Measurements from ENCODE around the gene HMBS.
"Not testable (repeated sequence)": the region's sequence is repeated elsewhere in the genome, so short reads cannot be mapped to it uniquely, and the experiment has no call there.

HMBS gene

GRCh38 chr11:119051440-119052162, 33.1 kb upstream of the HMBS start:
- Histone ChIP-seq H3K4me3 (ENCODE audit: extremely low read depth, insufficient read depth, low read length, poor library complexity, severe bottlenecking) (no peak overlapping the region), H3K9me3 (ENCODE audit: control insufficient read depth, low read length) (no peaks in the 10 kb centered on the region), H3K36me3 (ENCODE audit: control insufficient read depth, insufficient read depth, low read length) (peaks cover 91% of the 10 kb centered on the region), H3K27ac (ENCODE audit: low read depth, low read length, severe bottlenecking) (no peak overlapping the region), H3K4me1 (ENCODE audit: control insufficient read depth, insufficient read depth, low read length, poor library complexity, severe bottlenecking) (peaks cover 10% of the 10 kb centered on the region)
- 93 to 94% methylated on average over 12 to 13 of the region's 17 CpGs for WGBS, 2 experiments (ENCODE audit: insufficient coverage in 2 of 2)

GRCh38 chr11:119052163-119052814, 32.4 kb upstream of the HMBS start:
- H3K4me3 ChIP-seq (ENCODE audit: extremely low read depth, insufficient read depth, low read length, poor library complexity, severe bottlenecking) = no peak overlapping the region
- no peaks in the 10 kb centered on the region for H3K9me3 ChIP-seq (ENCODE audit: control insufficient read depth, low read length)
- H3K36me3 ChIP-seq (ENCODE audit: control insufficient read depth, insufficient read depth, low read length) = peaks cover 85% of the 10 kb centered on the region
- H3K4me1 ChIP-seq (ENCODE audit: control insufficient read depth, insufficient read depth, low read length, poor library complexity, severe bottlenecking) = peaks cover 10% of the 10 kb centered on the region
- H3K27ac ChIP-seq (ENCODE audit: low read depth, low read length, severe bottlenecking) = no peak overlapping the region
- 93 to 99% methylated on average over 21 to 22 of the region's 23 CpGs for WGBS, 2 experiments (ENCODE audit: insufficient coverage in 2 of 2)

DNA sequence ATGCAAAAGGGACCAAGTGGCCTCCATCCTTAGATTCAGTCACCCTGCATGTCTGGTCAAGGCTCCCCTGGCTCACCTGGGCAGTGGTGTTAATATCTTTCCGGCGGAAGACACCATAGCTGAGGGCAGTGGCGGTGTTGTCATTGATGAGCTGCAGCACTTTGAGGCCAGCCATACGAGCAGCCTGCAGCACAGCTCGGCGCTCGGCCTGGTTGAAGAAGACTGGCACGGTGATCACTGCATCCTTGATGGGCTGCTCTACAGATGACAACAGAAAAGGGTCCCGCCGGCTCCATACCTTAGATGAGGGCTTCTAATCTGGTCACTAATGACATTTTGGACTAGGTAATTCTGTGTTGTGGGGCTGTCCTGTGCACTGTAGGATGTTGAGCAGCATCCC, 30.3 kb upstream of the HMBS start:
- H3K36me3 ChIP-seq (ENCODE audit: control insufficient read depth, insufficient read depth, low read length) = peaks cover 64% of the 10 kb centered on the region
- H3K4me3 ChIP-seq (ENCODE audit: extremely low read depth, insufficient read depth, low read length, poor library complexity, severe bottlenecking) = no peak overlapping the region
- H3K4me1 ChIP-seq (ENCODE audit: control insufficient read depth, insufficient read depth, low read length, poor library complexity, severe bottlenecking) = peaks cover 10% of the 10 kb centered on the region
- 97 to 98% methylated on average over 10 of the region's 10 CpGs for WGBS, 2 experiments (ENCODE audit: insufficient coverage in 2 of 2)
- no peaks in the 10 kb centered on the region for H3K9me3 ChIP-seq (ENCODE audit: control insufficient read depth, low read length)
- H3K27ac ChIP-seq (ENCODE audit: low read depth, low read length, severe bottlenecking) = no peak overlapping the region

- H3K9me3 ChIP-seq (ENCODE audit: control insufficient read depth, low read length) = no peaks in the 10 kb centered on the region
- WGBS, 2 experiments (ENCODE audit: insufficient coverage in 2 of 2) = 58 to 76% methylated on average over 4 to 5 of the region's 6 CpGs
- peaks cover 49% of the 10 kb centered on the region for H3K36me3 ChIP-seq (ENCODE audit: control insufficient read depth, insufficient read depth, low read length)
- H3K4me1 ChIP-seq (ENCODE audit: control insufficient read depth, insufficient read depth, low read length, poor library complexity, severe bottlenecking) = peaks cover 10% of the 10 kb centered on the region
- peak overlapping the region; percentile 98 for H3K4me3 ChIP-seq (ENCODE audit: extremely low read depth, insufficient read depth, low read length, poor library complexity, severe bottlenecking)
- peak overlapping the region; percentile 94 for H3K27ac ChIP-seq (ENCODE audit: low read depth, low read length, severe bottlenecking)
Observed at GRCh38 chr11:119055901-119056300, 28.8 kb upstream of the HMBS start.

DNA sequence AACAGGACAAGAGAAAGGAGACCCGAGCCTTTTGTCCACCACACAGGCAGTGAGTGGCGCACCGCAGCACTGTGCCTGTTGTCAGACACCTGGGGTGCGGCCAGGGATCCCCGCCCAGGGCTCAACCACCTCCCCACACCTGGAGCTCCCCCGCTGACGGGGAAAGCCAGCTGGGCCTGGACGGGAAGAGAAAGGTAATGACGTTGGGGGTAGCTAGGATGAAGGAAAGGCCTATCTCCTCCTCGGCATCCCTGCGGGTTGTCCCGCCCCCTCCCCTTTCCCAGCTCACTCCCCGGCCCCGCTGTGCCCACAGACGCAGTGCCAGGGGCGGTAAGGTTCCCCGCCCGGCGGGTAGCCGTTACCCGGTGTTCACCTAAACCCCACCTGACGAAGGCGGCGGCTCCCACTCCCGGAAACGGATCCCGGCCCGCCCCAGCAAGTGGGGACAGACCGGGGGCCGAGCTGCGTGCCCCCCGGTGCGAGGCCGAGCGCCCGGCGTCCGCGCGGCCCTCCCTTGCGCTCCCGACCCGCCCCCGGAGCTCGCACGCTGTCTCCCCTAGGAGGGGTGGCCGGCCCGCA, 28.2 kb upstream of the HMBS start:
- peaks cover 10% of the 10 kb centered on the region for H3K4me1 ChIP-seq (ENCODE audit: control insufficient read depth, insufficient read depth, low read length, poor library complexity, severe bottlenecking)
- no peaks in the 10 kb centered on the region for H3K9me3 ChIP-seq (ENCODE audit: control insufficient read depth, low read length)
- 0% methylated on average over 13 to 25 of the region's 48 CpGs for WGBS, 2 experiments (ENCODE audit: insufficient coverage in 2 of 2)
- peaks cover 43% of the 10 kb centered on the region for H3K36me3 ChIP-seq (ENCODE audit: control insufficient read depth, insufficient read depth, low read length)
- H3K27ac ChIP-seq (ENCODE audit: low read depth, low read length, severe bottlenecking) = peak overlapping the region; percentile 94
- peak overlapping the region; percentile 98 for H3K4me3 ChIP-seq (ENCODE audit: extremely low read depth, insufficient read depth, low read length, poor library complexity, severe bottlenecking)

DNA sequence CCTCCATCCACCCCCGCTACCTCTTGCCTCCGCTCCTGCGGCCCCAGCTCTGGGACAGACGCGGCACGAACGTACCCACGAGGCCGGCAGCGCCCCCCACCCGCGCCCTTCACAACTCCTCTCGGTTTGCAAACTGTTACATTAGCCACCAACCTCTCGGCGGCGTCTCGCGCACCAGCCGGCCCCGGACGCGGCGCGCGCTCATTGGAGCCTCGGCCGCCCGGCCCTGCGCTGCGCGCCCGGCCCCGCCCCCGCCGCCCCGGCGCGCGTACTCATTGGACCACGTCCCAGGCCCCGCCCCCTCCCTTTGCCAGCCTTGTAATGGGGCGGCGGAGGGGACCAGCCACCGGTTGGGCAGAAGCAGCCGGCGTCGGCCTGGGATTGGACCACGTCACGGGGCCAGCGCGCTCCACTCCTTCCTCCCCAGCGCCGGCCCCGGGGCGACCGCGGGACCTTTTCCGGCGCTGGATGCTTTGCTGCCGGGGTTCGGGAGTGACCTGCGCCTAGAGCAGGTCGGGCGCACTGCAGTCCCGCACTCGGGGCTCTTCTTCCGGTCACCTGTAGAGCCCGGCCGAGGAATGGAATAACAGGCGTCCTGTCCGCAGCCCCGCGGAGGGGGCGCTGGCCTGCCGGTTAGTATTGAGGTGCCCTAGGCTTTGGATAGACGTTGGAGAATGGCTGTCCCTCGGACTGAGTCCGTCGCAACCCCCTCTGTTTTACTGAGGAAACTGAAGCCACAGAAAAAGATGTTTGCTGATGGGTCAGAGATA, 27.5 kb upstream of the HMBS start, which contains the start of gene HYOU1:
TSS of gene HYOU1 (minus strand) at position 206 of the 770 bp plus-strand sequence. CDS start 1,045 bp downstream, outside the sequence.
- peaks cover 36% of the 10 kb centered on the region for H3K36me3 ChIP-seq (ENCODE audit: control insufficient read depth, insufficient read depth, low read length)
- H3K27ac ChIP-seq (ENCODE audit: low read depth, low read length, severe bottlenecking) = peak within 1 kb of the TSS; percentile 94
- peak within 1 kb of the TSS; percentile 98 for H3K4me3 ChIP-seq (ENCODE audit: extremely low read depth, insufficient read depth, low read length, poor library complexity, severe bottlenecking)
- WGBS, 2 experiments (ENCODE audit: insufficient coverage in 2 of 2) = 0% methylated on average over 37 to 62 of the region's 79 CpGs
- no peaks in the 10 kb centered on the region for H3K9me3 ChIP-seq (ENCODE audit: control insufficient read depth, low read length)
- H3K4me1 ChIP-seq (ENCODE audit: control insufficient read depth, insufficient read depth, low read length, poor library complexity, severe bottlenecking) = peaks cover 8% of the 10 kb centered on the region

DNA sequence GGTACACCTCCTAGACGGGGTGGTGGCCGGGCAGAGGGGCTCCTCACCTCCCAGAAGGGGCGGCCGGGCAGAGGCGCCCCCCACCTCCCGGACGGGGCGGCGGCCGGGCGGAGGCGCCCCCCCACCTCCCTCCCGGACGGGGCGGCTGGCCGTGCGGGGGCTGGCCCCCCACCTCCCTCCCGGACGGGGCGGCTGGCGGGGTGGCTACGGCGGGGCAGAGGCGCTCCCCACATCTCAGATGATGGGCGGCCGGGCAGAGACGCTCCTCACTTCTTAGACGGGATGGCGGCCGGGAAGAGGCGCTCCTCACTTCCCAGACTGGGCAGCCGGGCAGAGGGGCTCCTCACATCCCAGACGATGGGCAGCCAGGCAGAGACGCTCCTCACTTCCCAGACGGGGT, 25.6 kb upstream of the HMBS start:
- 98% methylated on average over 8 of the region's 35 CpGs; no CpG with 5 or more reads in 1 of the 2 experiments for WGBS, 2 experiments (ENCODE audit: insufficient coverage in 2 of 2)
- H3K27ac ChIP-seq (ENCODE audit: low read depth, low read length, severe bottlenecking); H3K4me1 ChIP-seq (ENCODE audit: control insufficient read depth, insufficient read depth, low read length, poor library complexity, severe bottlenecking); H3K4me3 ChIP-seq (ENCODE audit: extremely low read depth, insufficient read depth, low read length, poor library complexity, severe bottlenecking); H3K9me3 ChIP-seq (ENCODE audit: control insufficient read depth, low read length): not testable (repeated sequence)
- H3K36me3 ChIP-seq (ENCODE audit: control insufficient read depth, insufficient read depth, low read length) = peaks cover 17% of the 10 kb centered on the region

DNA sequence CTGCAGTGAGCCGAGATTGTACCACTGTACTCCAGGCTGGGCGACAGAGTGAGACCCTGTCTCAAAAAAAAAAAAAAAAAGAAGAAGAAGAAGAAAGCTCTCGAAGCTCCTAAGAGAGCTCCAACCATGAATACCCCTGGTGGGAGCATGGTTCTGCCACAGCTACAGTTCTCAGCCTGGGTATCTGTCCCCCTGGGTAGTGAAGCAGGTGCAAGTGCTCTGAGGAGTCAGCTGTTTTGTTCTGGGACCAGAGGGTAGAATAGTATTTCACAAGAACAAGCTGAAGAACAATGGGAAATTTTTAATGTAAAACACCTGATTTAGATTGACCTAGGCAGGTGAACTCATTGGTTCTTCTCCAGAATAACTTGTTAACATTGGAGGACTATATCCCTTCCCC, 23.4 kb upstream of the HMBS start:
- Histone ChIP-seq H3K9me3 (ENCODE audit: control insufficient read depth, low read length) (no peaks in the 10 kb centered on the region), H3K27ac (ENCODE audit: low read depth, low read length, severe bottlenecking) (no peak overlapping the region), H3K4me3 (ENCODE audit: extremely low read depth, insufficient read depth, low read length, poor library complexity, severe bottlenecking) (no peak overlapping the region), H3K36me3 (ENCODE audit: control insufficient read depth, insufficient read depth, low read length) (peaks cover 2% of the 10 kb centered on the region), H3K4me1 (ENCODE audit: control insufficient read depth, insufficient read depth, low read length, poor library complexity, severe bottlenecking) (no peaks in the 10 kb centered on the region)
- WGBS, 2 experiments (ENCODE audit: insufficient coverage in 2 of 2) = 89% methylated on average over 3 of the region's 3 CpGs; no CpG with 5 or more reads in 1 of the 2 experiments

GRCh38 chr11:119062779-119063178, 21.9 kb upstream of the HMBS start:
- Histone ChIP-seq H3K9me3 (ENCODE audit: control insufficient read depth, low read length) (no peaks in the 10 kb centered on the region), H3K27ac (ENCODE audit: low read depth, low read length, severe bottlenecking) (no peak overlapping the region), H3K4me3 (ENCODE audit: extremely low read depth, insufficient read depth, low read length, poor library complexity, severe bottlenecking) (no peak overlapping the region), H3K4me1 (ENCODE audit: control insufficient read depth, insufficient read depth, low read length, poor library complexity, severe bottlenecking) (no peaks in the 10 kb centered on the region), H3K36me3 (ENCODE audit: control insufficient read depth, insufficient read depth, low read length) (peaks cover 2% of the 10 kb centered on the region)
- WGBS, 2 experiments (ENCODE audit: insufficient coverage in 2 of 2) = 94 to 100% methylated on average over 3 to 4 of the region's 5 CpGs

- H3K9me3 ChIP-seq (ENCODE audit: control insufficient read depth, low read length) = no peaks in the 10 kb centered on the region
- 33 to 58% methylated on average over 2 to 4 of the region's 4 CpGs for WGBS, 2 experiments (ENCODE audit: insufficient coverage in 2 of 2)
- no peak overlapping the region for H3K4me3 ChIP-seq (ENCODE audit: extremely low read depth, insufficient read depth, low read length, poor library complexity, severe bottlenecking)
- peaks cover 7% of the 10 kb centered on the region for H3K36me3 ChIP-seq (ENCODE audit: control insufficient read depth, insufficient read depth, low read length)
- no peak overlapping the region for H3K27ac ChIP-seq (ENCODE audit: low read depth, low read length, severe bottlenecking)
- no peaks in the 10 kb centered on the region for H3K4me1 ChIP-seq (ENCODE audit: control insufficient read depth, insufficient read depth, low read length, poor library complexity, severe bottlenecking)
Observed at GRCh38 chr11:119065369-119065768, 19.3 kb upstream of the HMBS start.

Measured in mesodermal cell (in vitro differentiated cells).